ENCODE measurements around the gene CCDC74B. TPM values are rescaled to one million over a fixed set of nuclear protein-coding genes. Genes with fewer than 3 reads are reported as not detected.
"Not testable (repeated sequence)": the region's sequence is repeated elsewhere in the genome, so short reads cannot be mapped to it uniquely, and the experiment has no call there.

The CCDC74B gene
- polyA plus RNA-seq, 1 donor (not counting 4 experiments of a cell fraction or from before 2014, with no cell fraction given), result 0.52 TPM

GRCh38 chr2:130185436-130185835, 40.5 kb upstream of the CCDC74B start:
- H3K9me1 ChIP-seq (ENCODE audit: control insufficient read depth, extremely low read depth, insufficient read depth, low read length), result peaks cover 4% of the 10 kb centered on the region
- no peaks in the 10 kb centered on the region for H4K20me1 ChIP-seq (ENCODE audit: control insufficient read depth, extremely low read depth, insufficient read depth, low read length)
- dilution Hi-C loops (cut with MboI; ENCODE audit: extremely low pct_ligation_motif_present, low sequenced_read_pairs), result no loop called here
- DNase-seq (ENCODE audit: low read depth, low spot score), result no peak
- H3K4me3 ChIP-seq (ENCODE audit: control insufficient read depth in 2 of 3, extremely low read depth in 1 of 3, insufficient read depth in 2 of 3, low read depth in 1 of 3, low read length in 3 of 3), result no peak overlapping the region
- no peak overlapping the region for H3K4me2 ChIP-seq (ENCODE audit: control insufficient read depth, extremely low read depth, insufficient read depth, low read depth, low read length)
- no peak for FAIRE-seq
- no peaks in the 10 kb centered on the region for H3K27me3 ChIP-seq (ENCODE audit: control insufficient read depth, extremely low read depth, insufficient read depth, low read length)
- no peak overlapping the region for H2AFZ ChIP-seq (ENCODE audit: control insufficient read depth, low read length)
- peaks cover 1 to 9% of the 10 kb centered on the region in 2 experiments for H3K36me3 ChIP-seq (ENCODE audit: control insufficient read depth in 2 of 2, extremely low read depth in 1 of 2, insufficient read depth in 2 of 2, low read length in 2 of 2)
- no peak overlapping the region for H3K27ac ChIP-seq (ENCODE audit: control insufficient read depth, insufficient read depth, low read length)
- TF ChIP-seq EZH2 (IDR thresholded peaks at IDR 0.05; ENCODE audit: low read length) (no peak), CTCF (optimal IDR thresholded peaks at IDR 0.05 in 1 of 3, IDR thresholded peaks at IDR 0.05 in 1 of 3, conservative IDR thresholded peaks at IDR 0.05 in 1 of 3; ENCODE audit: extremely low read depth in 1 of 3, insufficient read depth in 2 of 3, low read length in 3 of 3) (no peak)
- peaks cover 9% of the 10 kb centered on the region for H3K4me1 ChIP-seq (ENCODE audit: control insufficient read depth, extremely low read depth, insufficient read depth, low read length)
- H3K9ac ChIP-seq (ENCODE audit: control insufficient read depth, extremely low read depth, insufficient read depth, low read length), result no peak overlapping the region
- peaks cover 40% of the 10 kb centered on the region for H3K79me2 ChIP-seq (ENCODE audit: control insufficient read depth, insufficient read depth, low read length)
- no peaks in the 10 kb centered on the region for H3K9me3 ChIP-seq (ENCODE audit: control insufficient read depth, low read depth, low read length)

GRCh38 chr2:130183512-130184373, 38.8 kb upstream of the CCDC74B start:
- DNase-seq (ENCODE audit: low read depth, low spot score), result no peak
- peak overlapping the region; percentile 84 for H3K9ac ChIP-seq (ENCODE audit: control insufficient read depth, extremely low read depth, insufficient read depth, low read length)
- H3K9me3 ChIP-seq (ENCODE audit: control insufficient read depth, low read depth, low read length), result no peaks in the 10 kb centered on the region
- H3K27me3 ChIP-seq (ENCODE audit: control insufficient read depth, extremely low read depth, insufficient read depth, low read length), result no peaks in the 10 kb centered on the region
- dilution Hi-C loops (cut with MboI; ENCODE audit: extremely low pct_ligation_motif_present, low sequenced_read_pairs), result no loop called here
- FAIRE-seq, result no peak
- peaks cover 12% of the 10 kb centered on the region for H3K4me1 ChIP-seq (ENCODE audit: control insufficient read depth, extremely low read depth, insufficient read depth, low read length)
- H3K79me2 ChIP-seq (ENCODE audit: control insufficient read depth, insufficient read depth, low read length), result peaks cover 57% of the 10 kb centered on the region
- no peaks in the 10 kb centered on the region for H4K20me1 ChIP-seq (ENCODE audit: control insufficient read depth, extremely low read depth, insufficient read depth, low read length)
- H3K27ac ChIP-seq (ENCODE audit: control insufficient read depth, insufficient read depth, low read length), result no peak overlapping the region
- H3K4me2 ChIP-seq (ENCODE audit: control insufficient read depth, extremely low read depth, insufficient read depth, low read depth, low read length), result peak overlapping the region; percentile 85
- TF ChIP-seq EZH2 (IDR thresholded peaks at IDR 0.05; ENCODE audit: low read length) (no peak), CTCF (optimal IDR thresholded peaks at IDR 0.05 in 1 of 3, IDR thresholded peaks at IDR 0.05 in 1 of 3, conservative IDR thresholded peaks at IDR 0.05 in 1 of 3; ENCODE audit: extremely low read depth in 1 of 3, insufficient read depth in 2 of 3, low read length in 3 of 3) (no peak)
- peaks cover 4% of the 10 kb centered on the region for H3K9me1 ChIP-seq (ENCODE audit: control insufficient read depth, extremely low read depth, insufficient read depth, low read length)
- H3K4me3 ChIP-seq (ENCODE audit: control insufficient read depth in 2 of 3, extremely low read depth in 1 of 3, insufficient read depth in 2 of 3, low read depth in 1 of 3, low read length in 3 of 3), result peak overlapping the region; percentile 69 to 99 (median 74)
- H3K36me3 ChIP-seq (ENCODE audit: control insufficient read depth in 2 of 2, extremely low read depth in 1 of 2, insufficient read depth in 2 of 2, low read length in 2 of 2), result peaks cover 1 to 10% of the 10 kb centered on the region in 2 experiments
- H2AFZ ChIP-seq (ENCODE audit: control insufficient read depth, low read length), result no peak overlapping the region

GRCh38 chr2:130182826-130183511, 38.1 kb upstream of the CCDC74B start:
- DNase-seq (ENCODE audit: low read depth, low spot score); H4K20me1 ChIP-seq (ENCODE audit: control insufficient read depth, extremely low read depth, insufficient read depth, low read length); H3K9me1 ChIP-seq (ENCODE audit: control insufficient read depth, extremely low read depth, insufficient read depth, low read length); H3K27me3 ChIP-seq (ENCODE audit: control insufficient read depth, extremely low read depth, insufficient read depth, low read length); H2AFZ ChIP-seq (ENCODE audit: control insufficient read depth, low read length); H3K9me3 ChIP-seq (ENCODE audit: control insufficient read depth, low read depth, low read length); FAIRE-seq; dilution Hi-C loops (cut with MboI; ENCODE audit: extremely low pct_ligation_motif_present, low sequenced_read_pairs): not testable (repeated sequence)
- peaks cover under 1 to 12% of the 10 kb centered on the region in 2 experiments for H3K36me3 ChIP-seq (ENCODE audit: control insufficient read depth in 2 of 2, extremely low read depth in 1 of 2, insufficient read depth in 2 of 2, low read length in 2 of 2)
- H3K4me2 ChIP-seq (ENCODE audit: control insufficient read depth, extremely low read depth, insufficient read depth, low read depth, low read length), result peak overlapping the region; percentile 85
- peak overlapping the region; percentile 66 for H3K27ac ChIP-seq (ENCODE audit: control insufficient read depth, insufficient read depth, low read length)
- H3K79me2 ChIP-seq (ENCODE audit: control insufficient read depth, insufficient read depth, low read length), result peaks cover 63% of the 10 kb centered on the region
- H3K4me3 ChIP-seq (ENCODE audit: control insufficient read depth in 2 of 3, extremely low read depth in 1 of 3, insufficient read depth in 2 of 3, low read depth in 1 of 3, low read length in 3 of 3), result peak overlapping the region; percentile 69 to 99 (median 74)
- H3K4me1 ChIP-seq (ENCODE audit: control insufficient read depth, extremely low read depth, insufficient read depth, low read length), result peaks cover 12% of the 10 kb centered on the region
- H3K9ac ChIP-seq (ENCODE audit: control insufficient read depth, extremely low read depth, insufficient read depth, low read length), result peak overlapping the region; percentile 84
